Neural cell (in vitro differentiated cells): Measurements from ENCODE around the gene GJD2. TPM values are rescaled to one million over a fixed set of nuclear protein-coding genes. Genes with fewer than 3 reads are reported as not detected.

Experiments used
- H2AFZ ChIP-seq: fragments of 200-600, 300-800 bp; sonication (generic), shearing (Covaris generic); 2 replicates; pipeline ENCODE4 v1.6.0; 2014; ENCODE audit warnings: low read depth, mild to moderate bottlenecking, antibody characterized with exemption, low read length, moderate library complexity
- H3F3A ChIP-seq: fragments of 200-600 bp; shearing (Covaris generic); 2 replicates; pipeline ENCODE4 v1.6.1; 2016; ENCODE audit warnings: mild to moderate bottlenecking, moderate library complexity, mixed read lengths, antibody characterized with exemption, low read length; ENCODE audit not compliant: insufficient read depth, poor library complexity, severe bottlenecking
- H3K27ac ChIP-seq: fragments of 200-600, 300-800 bp; sonication (generic), shearing (Covaris generic); 2 replicates; pipeline ENCODE4 v1.5.1; 2014; ENCODE audit warnings: mild to moderate bottlenecking, low read length, moderate library complexity
- H3K27me3 ChIP-seq: fragments of 300-800, 200-600 bp; sonication (generic), shearing (Covaris generic); 2 replicates; pipeline ENCODE4 v1.6.0; 2014; ENCODE audit warnings: mild to moderate bottlenecking, low read depth, low read length, moderate library complexity; ENCODE audit not compliant: insufficient read depth
- H3K36me3 ChIP-seq: fragments of 300-800, 200-600 bp; sonication (generic), shearing (Covaris generic); 2 replicates; pipeline ENCODE4 v1.5.1; 2014; ENCODE audit warnings: mild to moderate bottlenecking, antibody characterized with exemption, low read length, moderate library complexity; ENCODE audit not compliant: insufficient read depth
- H3K4me2 ChIP-seq: fragments of 300-800, 200-600 bp; sonication (generic), shearing (Covaris generic); 2 replicates; pipeline ENCODE4 v1.6.0; 2014; ENCODE audit warnings: mild to moderate bottlenecking, low read length
- H3K4me3 ChIP-seq: fragments of 300-800, 200-600 bp; sonication (generic), shearing (Covaris generic); 2 replicates; pipeline ENCODE4 v1.5.1; 2014; ENCODE audit warnings: mild to moderate bottlenecking, low read length, moderate library complexity
- H3K79me2 ChIP-seq: fragments of 200-600 bp; shearing (Covaris generic); replicated peaks from 2 replicates; pipeline ENCODE4 v1.6.0; 2014; ENCODE audit warnings: mild to moderate bottlenecking, low read length, moderate library complexity; ENCODE audit not compliant: insufficient read depth
- H3K9ac ChIP-seq: fragments of 300-800, 200-600 bp; sonication (generic), shearing (Covaris generic); 2 replicates; pipeline ENCODE4 v1.6.1; 2016; ENCODE audit warnings: mild to moderate bottlenecking, low read length, mixed read lengths
- H3K9me2 ChIP-seq: fragments of 200-600 bp; shearing (Covaris generic); 2 replicates; pipeline ENCODE4 v1.6.1; 2016; ENCODE audit warnings: mild to moderate bottlenecking, low read length, mixed read lengths; ENCODE audit not compliant: insufficient read depth
- H3K9me3 ChIP-seq: fragments of 200-600, 300-800 bp; sonication (generic), shearing (Covaris generic); 2 replicates; pipeline ENCODE4 v1.6.1; 2016; ENCODE audit warnings: mild to moderate bottlenecking, mixed run types, low read length, moderate library complexity, mixed read lengths
- H4K20me1 ChIP-seq: fragments of 200-600 bp; shearing (Covaris generic); 2 replicates; pipeline ENCODE4 v1.6.1; 2016; ENCODE audit warnings: mild to moderate bottlenecking, mixed run types; ENCODE audit not compliant: insufficient read depth
- EP300 ChIP-seq: fragments of 450-650 bp; conservative IDR thresholded peaks from 2 replicates; pipeline ENCODE4 v1.6.1; 2014; ENCODE audit warnings: antibody characterized with exemption, mild to moderate bottlenecking, moderate library complexity; ENCODE audit not compliant: poor library complexity, severe bottlenecking
- EZH2 ChIP-seq: fragments of 200-600, 300-800 bp; shearing (Covaris generic), sonication (generic); IDR thresholded peaks from 2 replicates; pipeline ENCODE4 v1.6.1; 2014; ENCODE audit warnings: antibody characterized with exemption, low read length, borderline replicate concordance, mild to moderate bottlenecking; ENCODE audit not compliant: insufficient read depth, poor library complexity, severe bottlenecking
- MXI1 ChIP-seq: fragments of 450-650 bp; conservative IDR thresholded peaks from 2 replicates; pipeline ENCODE4 v1.6.1; 2014; ENCODE audit warnings: antibody characterized with exemption, mild to moderate bottlenecking; ENCODE audit not compliant: poor library complexity, severe bottlenecking
- POLR2AphosphoS5 ChIP-seq: IDR thresholded peaks from 2 replicates; pipeline ENCODE4 v1.6.1; 2012
- RAD21 ChIP-seq: fragments of 450-650 bp; conservative IDR thresholded peaks from 2 replicates; pipeline ENCODE4 v1.6.1; 2014; ENCODE audit warnings: antibody characterized with exemption, mild to moderate bottlenecking, moderate library complexity
- SMC3 ChIP-seq: fragments of 450-650 bp; conservative IDR thresholded peaks from 2 replicates; pipeline ENCODE4 v1.6.1; 2014; ENCODE audit warnings: antibody characterized with exemption, mild to moderate bottlenecking, moderate library complexity; ENCODE audit not compliant: poor library complexity
- TAF1 ChIP-seq: IDR thresholded peaks from 2 replicates; pipeline ENCODE4 v1.6.1; 2012; ENCODE audit warnings: low read depth
- polyA plus RNA-seq: library from polyadenylated mRNA; depleted of rRNA; stranded (reverse); fragments of >200 nt; gene quantifications from 2 replicates; pipeline ENCODE4 v1.2.3, GENCODE V29; 2014
- TF ChIP-seq, protein P1 (sequence below): IDR thresholded peaks from 2 replicates; pipeline ENCODE4 v1.6.1; 2012; ENCODE audit warnings: borderline replicate concordance
- TF ChIP-seq, protein P2 (sequence below): fragments of 450-650 bp; IDR thresholded peaks from 2 replicates; pipeline ENCODE4 v1.5.1; 2014; ENCODE audit warnings: antibody characterized with exemption, mild to moderate bottlenecking, moderate library complexity; ENCODE audit not compliant: poor library complexity, severe bottlenecking

Gene GJD2
- polyA plus RNA-seq, 1 donor from 2014 or later, result 4.6 TPM

DNA sequence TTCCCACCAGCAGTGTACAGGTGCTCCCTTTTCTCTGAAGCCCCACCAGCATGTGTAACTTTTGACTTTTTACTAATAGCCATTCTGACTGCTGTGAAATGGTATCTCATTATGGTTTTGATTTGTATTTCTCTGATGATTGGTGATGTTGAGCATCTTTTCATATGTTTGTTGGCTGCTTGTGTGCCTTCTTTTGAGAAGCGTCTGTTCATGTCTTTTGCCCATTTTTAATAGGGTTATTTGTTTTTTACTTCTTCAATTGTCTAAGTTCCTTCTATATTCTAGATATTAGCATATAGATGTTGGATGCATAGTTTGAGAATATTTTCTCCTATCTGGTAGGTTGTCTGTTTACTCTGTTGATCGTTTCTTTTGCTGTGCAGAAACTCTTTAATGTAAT lies 25.9 kb upstream of the GJD2 start:
- Histone ChIP-seq H4K20me1 (no peaks in the 10 kb centered on the region), H3K4me2 (no peak overlapping the region), H3K9me2 (no peaks in the 10 kb centered on the region), H3K36me3 (no peaks in the 10 kb centered on the region), H3K27ac (no peak overlapping the region), H3K79me2 (no peaks in the 10 kb centered on the region), H3F3A (no peaks in the 10 kb centered on the region), H3K4me3 (no peak overlapping the region), H3K27me3 (no peaks in the 10 kb centered on the region), H2AFZ (no peak overlapping the region), H3K9ac (no peak overlapping the region), H3K9me3 (peaks cover 9% of the 10 kb centered on the region)
- TF ChIP-seq POLR2AphosphoS5, result no peak
- no peak for TF ChIP-seq EZH2
- no peak for TF ChIP-seq RAD21
- no peak for TF ChIP-seq MXI1

DNA sequence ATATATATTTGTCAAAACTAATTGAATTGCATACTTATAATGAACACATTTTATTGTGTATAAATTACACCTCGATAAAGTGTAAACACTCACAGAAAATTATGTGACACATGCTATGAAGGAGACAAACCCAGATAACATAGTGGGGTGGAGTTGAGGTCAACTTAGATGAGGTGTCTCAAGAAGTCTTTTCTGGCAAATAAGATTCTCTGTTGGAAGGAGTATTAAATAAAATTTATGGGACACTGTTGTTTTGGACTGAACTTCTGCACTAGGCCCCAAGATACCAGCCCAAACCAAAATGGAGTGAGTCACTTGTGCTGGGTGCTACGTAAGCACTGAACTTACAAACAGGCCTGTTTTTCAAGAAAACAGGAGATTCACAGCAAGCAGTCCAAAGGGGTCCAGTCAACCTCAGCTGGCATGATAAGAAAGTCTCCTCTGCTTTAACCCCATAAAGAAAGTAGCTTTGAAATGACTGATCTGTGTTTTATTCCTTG lies 21.9 kb upstream of the GJD2 start:
- peaks cover 9% of the 10 kb centered on the region for H3K9me3 ChIP-seq
- no peak overlapping the region for H2AFZ ChIP-seq
- no peaks in the 10 kb centered on the region for H3K27me3 ChIP-seq
- H3K36me3 ChIP-seq, result no peaks in the 10 kb centered on the region
- no peak overlapping the region for H3K27ac ChIP-seq
- H3K79me2 ChIP-seq, result no peaks in the 10 kb centered on the region
- no peak overlapping the region for H3K4me2 ChIP-seq
- no peaks in the 10 kb centered on the region for H4K20me1 ChIP-seq
- H3K9me2 ChIP-seq, result no peaks in the 10 kb centered on the region
- H3F3A ChIP-seq, result no peaks in the 10 kb centered on the region
- H3K4me3 ChIP-seq, result no peak overlapping the region
- TF ChIP-seq SMC3 (no peak), MXI1 (no peak), EP300 (no peak), TAF1 (no peak)
- TF ChIP-seq, protein P1, sequence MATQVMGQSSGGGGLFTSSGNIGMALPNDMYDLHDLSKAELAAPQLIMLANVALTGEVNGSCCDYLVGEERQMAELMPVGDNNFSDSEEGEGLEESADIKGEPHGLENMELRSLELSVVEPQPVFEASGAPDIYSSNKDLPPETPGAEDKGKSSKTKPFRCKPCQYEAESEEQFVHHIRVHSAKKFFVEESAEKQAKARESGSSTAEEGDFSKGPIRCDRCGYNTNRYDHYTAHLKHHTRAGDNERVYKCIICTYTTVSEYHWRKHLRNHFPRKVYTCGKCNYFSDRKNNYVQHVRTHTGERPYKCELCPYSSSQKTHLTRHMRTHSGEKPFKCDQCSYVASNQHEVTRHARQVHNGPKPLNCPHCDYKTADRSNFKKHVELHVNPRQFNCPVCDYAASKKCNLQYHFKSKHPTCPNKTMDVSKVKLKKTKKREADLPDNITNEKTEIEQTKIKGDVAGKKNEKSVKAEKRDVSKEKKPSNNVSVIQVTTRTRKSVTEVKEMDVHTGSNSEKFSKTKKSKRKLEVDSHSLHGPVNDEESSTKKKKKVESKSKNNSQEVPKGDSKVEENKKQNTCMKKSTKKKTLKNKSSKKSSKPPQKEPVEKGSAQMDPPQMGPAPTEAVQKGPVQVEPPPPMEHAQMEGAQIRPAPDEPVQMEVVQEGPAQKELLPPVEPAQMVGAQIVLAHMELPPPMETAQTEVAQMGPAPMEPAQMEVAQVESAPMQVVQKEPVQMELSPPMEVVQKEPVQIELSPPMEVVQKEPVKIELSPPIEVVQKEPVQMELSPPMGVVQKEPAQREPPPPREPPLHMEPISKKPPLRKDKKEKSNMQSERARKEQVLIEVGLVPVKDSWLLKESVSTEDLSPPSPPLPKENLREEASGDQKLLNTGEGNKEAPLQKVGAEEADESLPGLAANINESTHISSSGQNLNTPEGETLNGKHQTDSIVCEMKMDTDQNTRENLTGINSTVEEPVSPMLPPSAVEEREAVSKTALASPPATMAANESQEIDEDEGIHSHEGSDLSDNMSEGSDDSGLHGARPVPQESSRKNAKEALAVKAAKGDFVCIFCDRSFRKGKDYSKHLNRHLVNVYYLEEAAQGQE, result no peak
- H3K9ac ChIP-seq, result no peak overlapping the region

DNA sequence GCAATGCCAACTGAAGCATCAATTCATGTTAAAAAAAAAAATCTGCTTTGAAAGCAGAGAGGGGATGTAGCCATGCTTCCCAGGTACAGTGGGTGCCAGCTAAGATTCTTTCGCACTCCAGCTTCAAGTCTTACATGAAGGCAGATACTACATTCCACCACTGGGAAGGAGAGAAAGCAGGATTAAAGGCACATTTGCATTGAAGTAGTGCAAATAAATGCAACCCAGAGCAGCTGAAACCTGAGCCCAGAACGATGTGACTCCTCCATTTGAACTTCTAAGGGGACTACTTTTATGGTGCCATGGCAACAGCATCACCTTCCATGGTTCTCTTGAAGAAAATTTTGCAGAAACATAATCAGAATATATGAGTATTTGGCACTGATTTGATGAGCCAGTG lies 19.1 kb upstream of the GJD2 start:
- TF ChIP-seq TAF1, result no peak
- TF ChIP-seq, protein P1, result no peak
- TF ChIP-seq EZH2, result no peak
- no peak for TF ChIP-seq RAD21
- TF ChIP-seq POLR2AphosphoS5, result no peak
- no peak for TF ChIP-seq EP300
- TF ChIP-seq, protein P2, sequence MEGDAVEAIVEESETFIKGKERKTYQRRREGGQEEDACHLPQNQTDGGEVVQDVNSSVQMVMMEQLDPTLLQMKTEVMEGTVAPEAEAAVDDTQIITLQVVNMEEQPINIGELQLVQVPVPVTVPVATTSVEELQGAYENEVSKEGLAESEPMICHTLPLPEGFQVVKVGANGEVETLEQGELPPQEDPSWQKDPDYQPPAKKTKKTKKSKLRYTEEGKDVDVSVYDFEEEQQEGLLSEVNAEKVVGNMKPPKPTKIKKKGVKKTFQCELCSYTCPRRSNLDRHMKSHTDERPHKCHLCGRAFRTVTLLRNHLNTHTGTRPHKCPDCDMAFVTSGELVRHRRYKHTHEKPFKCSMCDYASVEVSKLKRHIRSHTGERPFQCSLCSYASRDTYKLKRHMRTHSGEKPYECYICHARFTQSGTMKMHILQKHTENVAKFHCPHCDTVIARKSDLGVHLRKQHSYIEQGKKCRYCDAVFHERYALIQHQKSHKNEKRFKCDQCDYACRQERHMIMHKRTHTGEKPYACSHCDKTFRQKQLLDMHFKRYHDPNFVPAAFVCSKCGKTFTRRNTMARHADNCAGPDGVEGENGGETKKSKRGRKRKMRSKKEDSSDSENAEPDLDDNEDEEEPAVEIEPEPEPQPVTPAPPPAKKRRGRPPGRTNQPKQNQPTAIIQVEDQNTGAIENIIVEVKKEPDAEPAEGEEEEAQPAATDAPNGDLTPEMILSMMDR, result no peak
- no peak for TF ChIP-seq MXI1
- no peak for TF ChIP-seq SMC3
- no peak overlapping the region for H3K4me3 ChIP-seq

More for the DNA sequence above, 19.1 kb upstream of the GJD2 start:
- H3K27ac ChIP-seq, result no peak overlapping the region
- no peaks in the 10 kb centered on the region for H3K9me2 ChIP-seq
- H3K36me3 ChIP-seq, result no peaks in the 10 kb centered on the region
- no peaks in the 10 kb centered on the region for H3K9me3 ChIP-seq
- H4K20me1 ChIP-seq, result no peaks in the 10 kb centered on the region
- no peak overlapping the region for H3K9ac ChIP-seq
- H3F3A ChIP-seq, result no peaks in the 10 kb centered on the region
- H3K4me2 ChIP-seq, result no peak overlapping the region
- H2AFZ ChIP-seq, result no peak overlapping the region
- H3K79me2 ChIP-seq, result no peaks in the 10 kb centered on the region
- no peaks in the 10 kb centered on the region for H3K27me3 ChIP-seq
